Stimulated activated naive CD8-positive, alpha-beta T cell treated with anti-CD3 and anti-CD28 coated beads, Interleukin-15, Interleukin-2, amounts not matched to agents 100 ng/mL and 50 ng/mL, for 24 hours (primary cell): ENCODE measurements around the gene C10orf105.

Source experiments
- H3K27ac Mint-ChIP-seq: one replicate; pipeline ENCODE4 v1.8.0; 2021; ENCODE audit warnings: mild to moderate bottlenecking, mixed read lengths
- H3K27me3 Mint-ChIP-seq: one replicate; pipeline ENCODE4 v1.8.0; 2021; ENCODE audit warnings: mixed read lengths
- H3K36me3 Mint-ChIP-seq: one replicate; pipeline ENCODE4 v1.8.0; 2021; ENCODE audit warnings: low read depth, mixed read lengths
- H3K4me1 Mint-ChIP-seq: one replicate; pipeline ENCODE4 v1.8.0; 2021; ENCODE audit warnings: low read depth, mixed read lengths
- H3K4me3 Mint-ChIP-seq: one replicate; pipeline ENCODE4 v1.8.0; 2021; ENCODE audit warnings: mild to moderate bottlenecking, mixed read lengths
- H3K9me3 Mint-ChIP-seq: one replicate; pipeline ENCODE4 v1.8.0; 2021; ENCODE audit warnings: mixed read lengths

Gene C10orf105

DNA sequence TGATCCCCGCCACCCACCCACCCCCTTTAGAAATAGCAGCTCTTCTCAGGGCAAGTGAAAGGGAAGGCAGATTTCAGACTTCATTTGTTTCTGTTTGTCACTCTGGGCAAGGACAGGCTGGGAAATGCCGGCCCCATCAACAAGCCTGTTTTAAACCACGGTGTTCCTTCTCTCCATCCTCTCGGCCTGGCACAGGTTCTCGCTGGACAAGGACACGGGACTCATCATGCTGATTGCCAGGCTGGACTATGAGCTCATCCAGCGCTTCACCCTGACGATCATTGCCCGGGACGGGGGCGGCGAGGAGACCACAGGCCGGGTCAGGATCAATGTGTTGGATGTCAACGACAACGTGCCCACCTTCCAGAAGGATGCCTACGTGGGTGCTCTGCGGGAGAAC lies 42.3 kb downstream of the C10orf105 start:
- Mint-ChIP-seq H3K27ac (no peak overlapping the region), H3K36me3 (no peaks in the 10 kb centered on the region), H3K27me3 (no peaks in the 10 kb centered on the region), H3K9me3 (no peaks in the 10 kb centered on the region), H3K4me1 (no peaks in the 10 kb centered on the region), H3K4me3 (no peak overlapping the region)

DNA sequence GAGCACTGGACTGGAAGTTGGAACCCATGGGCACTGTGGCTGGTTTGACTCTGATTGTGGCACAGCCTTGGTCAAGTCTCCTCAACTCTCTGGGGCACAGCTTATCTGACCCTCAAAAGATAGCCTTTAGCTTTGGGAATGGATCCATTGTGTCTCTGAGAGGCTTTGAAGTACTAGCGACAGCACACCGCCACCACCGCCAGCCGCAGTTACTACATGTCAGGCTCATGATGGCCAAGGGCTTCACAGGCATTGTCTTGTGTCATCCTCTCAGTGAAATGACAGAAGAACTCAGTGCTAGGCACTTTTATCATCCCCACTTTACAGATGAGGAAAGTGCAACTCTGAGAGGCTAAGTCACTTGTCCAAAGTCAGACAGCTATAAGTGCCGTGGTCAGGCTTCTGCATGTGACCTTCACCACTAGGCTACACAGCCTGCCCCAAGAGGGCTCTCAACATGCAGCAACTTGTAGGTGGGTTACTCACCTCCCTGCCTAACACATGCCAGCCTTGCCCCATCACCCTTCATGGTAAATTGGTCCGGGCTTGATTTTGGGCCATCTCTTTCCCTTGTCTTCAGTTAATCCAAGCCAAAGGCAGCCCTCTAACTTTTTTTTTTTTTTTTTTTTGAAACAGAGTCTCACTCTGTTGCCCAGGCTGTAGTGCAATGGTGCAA lies 44.1 kb downstream of the C10orf105 start:
- no peak overlapping the region for H3K27ac Mint-ChIP-seq
- H3K27me3 Mint-ChIP-seq: no peaks in the 10 kb centered on the region
- H3K4me3 Mint-ChIP-seq: no peak overlapping the region
- H3K4me1 Mint-ChIP-seq: no peaks in the 10 kb centered on the region
- H3K36me3 Mint-ChIP-seq: no peaks in the 10 kb centered on the region
- H3K9me3 Mint-ChIP-seq: no peaks in the 10 kb centered on the region

DNA sequence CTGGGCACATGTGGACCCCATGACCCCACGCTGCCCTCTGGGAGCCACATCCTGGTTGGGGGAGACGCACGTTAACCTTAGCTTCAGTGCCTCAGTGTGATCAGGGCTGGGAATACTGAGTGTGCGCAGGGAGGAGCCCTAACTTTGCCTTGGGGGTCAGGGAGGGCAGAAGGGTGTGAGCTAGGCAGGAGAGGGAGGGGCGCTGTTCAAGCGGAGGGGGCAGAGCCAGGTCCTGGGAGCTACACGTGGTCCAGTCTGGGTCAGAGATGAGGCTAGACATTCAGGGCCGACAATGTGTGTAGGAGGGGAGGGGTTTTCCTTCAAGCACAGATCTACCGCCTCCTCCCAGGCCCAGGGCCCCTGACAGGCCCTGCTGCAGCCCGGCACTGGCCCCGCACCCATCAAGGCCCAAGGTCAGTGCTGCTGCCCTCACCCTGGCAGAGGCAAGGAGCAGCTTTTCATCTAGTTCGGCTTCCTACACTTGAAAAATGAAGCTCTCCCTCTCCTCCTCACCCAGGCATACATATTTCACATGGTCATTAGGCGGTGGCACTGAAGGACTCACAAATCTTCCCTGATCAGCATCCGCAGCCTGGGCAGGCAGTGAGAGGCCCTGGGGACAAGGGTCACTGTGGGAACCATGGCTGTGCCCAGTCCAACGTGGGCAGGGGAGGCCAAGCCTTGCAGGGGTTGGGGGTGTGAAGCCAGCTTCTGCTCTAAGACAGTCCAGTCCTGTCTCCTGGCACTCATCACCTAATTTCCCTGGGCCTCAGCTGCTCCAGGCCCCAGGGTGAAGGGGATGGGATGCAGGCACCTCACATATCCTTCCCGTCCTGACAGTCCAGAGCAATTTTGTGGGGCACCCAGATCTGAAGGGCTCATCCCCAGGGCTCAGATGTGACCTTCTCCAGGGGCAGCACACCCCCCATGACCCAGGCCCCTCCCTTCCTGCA lies 47.3 kb downstream of the C10orf105 start:
- Mint-ChIP-seq H3K27ac (no peak overlapping the region), H3K27me3 (no peaks in the 10 kb centered on the region), H3K4me1 (peaks cover 6% of the 10 kb centered on the region), H3K9me3 (no peaks in the 10 kb centered on the region), H3K4me3 (no peak overlapping the region), H3K36me3 (no peaks in the 10 kb centered on the region)

DNA sequence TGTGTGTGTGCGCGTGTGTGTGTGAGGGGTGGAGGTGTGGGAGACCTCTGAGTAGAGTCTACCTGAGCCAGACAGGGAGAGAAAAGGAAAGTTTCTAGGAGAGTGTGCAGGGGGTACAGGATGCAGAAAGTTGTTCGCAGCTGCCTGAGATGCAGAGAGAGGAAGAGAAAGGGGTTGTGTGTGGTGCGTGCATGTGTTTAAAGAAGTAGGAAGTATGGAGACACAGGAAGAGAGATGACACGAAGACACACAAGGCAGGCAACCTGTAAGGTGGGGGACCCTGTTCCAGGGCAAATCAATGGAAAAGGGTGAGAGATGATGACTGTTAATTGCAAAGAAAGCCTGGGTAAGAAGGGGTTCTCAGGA lies 52.2 kb downstream of the C10orf105 start:
- Mint-ChIP-seq H3K27ac (no peak overlapping the region), H3K4me1 (peaks cover 13% of the 10 kb centered on the region), H3K4me3 (no peak overlapping the region), H3K27me3 (no peaks in the 10 kb centered on the region), H3K9me3 (no peaks in the 10 kb centered on the region), H3K36me3 (no peaks in the 10 kb centered on the region)

DNA sequence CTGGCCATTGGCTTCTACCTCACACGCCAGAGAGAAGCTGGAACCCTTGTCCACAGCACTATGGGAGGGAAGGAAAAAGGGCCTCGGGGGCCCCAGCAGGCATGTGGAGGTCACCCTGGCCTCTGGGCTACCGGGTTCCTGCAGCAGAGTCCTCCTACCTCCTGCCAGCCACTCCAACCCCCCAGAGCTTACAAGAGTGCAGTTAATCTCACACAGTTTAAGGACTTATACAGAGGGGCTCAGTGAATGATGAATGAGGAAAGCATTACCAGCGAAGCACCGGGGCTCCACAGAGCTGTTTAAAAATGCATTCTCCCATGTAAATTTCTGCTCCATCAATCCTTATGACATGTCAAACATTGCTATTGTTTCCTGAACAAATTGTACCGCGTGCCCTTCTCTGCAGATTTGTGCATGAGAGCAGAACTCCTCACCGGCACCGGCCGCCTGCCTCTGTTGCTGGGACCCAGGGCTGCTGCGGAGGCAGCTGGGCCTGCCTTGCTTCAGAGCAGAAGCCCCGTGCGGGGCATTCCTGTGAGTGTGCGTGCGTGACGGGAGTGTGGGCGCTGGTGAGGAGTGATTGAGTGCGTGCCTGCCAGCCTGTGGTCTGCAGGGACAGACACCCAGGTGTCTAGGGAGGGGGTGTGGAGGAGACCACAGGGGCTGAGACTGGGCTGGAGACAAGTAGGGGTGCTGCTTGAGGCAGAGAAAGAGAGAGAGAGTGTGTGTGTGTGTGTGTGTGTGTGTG lies 52.8 kb downstream of the C10orf105 start:
- Mint-ChIP-seq H3K27ac (no peak overlapping the region), H3K9me3 (no peaks in the 10 kb centered on the region), H3K4me3 (no peak overlapping the region), H3K36me3 (no peaks in the 10 kb centered on the region), H3K4me1 (peaks cover 13% of the 10 kb centered on the region), H3K27me3 (no peaks in the 10 kb centered on the region)

DNA sequence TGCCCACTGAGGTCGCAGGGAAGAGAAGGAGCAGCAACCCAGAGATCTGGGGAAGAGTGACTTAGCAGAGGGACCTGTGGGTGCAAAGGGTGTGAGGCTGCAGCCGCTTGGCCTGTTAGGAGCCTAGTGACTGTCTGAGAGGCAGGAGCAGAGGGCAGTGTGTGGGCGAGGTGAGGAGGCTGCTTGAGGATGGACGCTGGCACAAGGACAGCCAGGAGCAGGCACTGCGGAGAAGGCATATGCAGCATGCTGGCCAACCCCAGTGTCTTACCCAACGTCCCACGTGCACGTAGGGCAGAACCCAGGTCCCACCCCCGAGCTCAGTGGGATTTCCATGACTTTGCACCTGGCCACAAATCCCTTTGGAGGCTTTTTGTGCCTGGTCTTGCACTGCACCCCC lies 54.1 kb downstream of the C10orf105 start:
- Mint-ChIP-seq H3K4me3 (no peak overlapping the region), H3K4me1 (peaks cover 13% of the 10 kb centered on the region), H3K9me3 (no peaks in the 10 kb centered on the region), H3K36me3 (no peaks in the 10 kb centered on the region), H3K27me3 (no peaks in the 10 kb centered on the region), H3K27ac (no peak overlapping the region)

DNA sequence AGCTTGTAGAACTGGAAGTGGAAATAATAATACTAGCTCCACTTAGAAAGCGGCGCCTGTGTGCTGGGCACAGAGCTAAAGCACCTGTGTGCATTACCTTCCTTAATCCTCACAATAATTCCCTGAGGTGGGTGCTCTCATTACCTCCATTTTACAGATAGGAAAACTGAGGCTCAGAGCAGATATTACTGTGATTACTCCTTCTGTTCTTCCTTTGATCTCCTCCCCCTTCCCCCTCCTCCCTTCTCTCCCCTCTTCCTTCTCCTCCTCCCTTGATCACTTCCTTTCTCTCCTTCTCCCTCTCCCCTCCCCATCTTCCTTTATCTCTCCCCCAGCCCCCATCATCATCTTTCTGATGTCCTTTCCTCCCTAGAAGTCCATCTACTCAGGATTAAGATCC lies 55.0 kb downstream of the C10orf105 start:
- H3K27ac Mint-ChIP-seq: no peak overlapping the region
- no peak overlapping the region for H3K4me3 Mint-ChIP-seq
- no peaks in the 10 kb centered on the region for H3K9me3 Mint-ChIP-seq
- no peaks in the 10 kb centered on the region for H3K27me3 Mint-ChIP-seq
- no peaks in the 10 kb centered on the region for H3K36me3 Mint-ChIP-seq
- peaks cover 13% of the 10 kb centered on the region for H3K4me1 Mint-ChIP-seq

DNA sequence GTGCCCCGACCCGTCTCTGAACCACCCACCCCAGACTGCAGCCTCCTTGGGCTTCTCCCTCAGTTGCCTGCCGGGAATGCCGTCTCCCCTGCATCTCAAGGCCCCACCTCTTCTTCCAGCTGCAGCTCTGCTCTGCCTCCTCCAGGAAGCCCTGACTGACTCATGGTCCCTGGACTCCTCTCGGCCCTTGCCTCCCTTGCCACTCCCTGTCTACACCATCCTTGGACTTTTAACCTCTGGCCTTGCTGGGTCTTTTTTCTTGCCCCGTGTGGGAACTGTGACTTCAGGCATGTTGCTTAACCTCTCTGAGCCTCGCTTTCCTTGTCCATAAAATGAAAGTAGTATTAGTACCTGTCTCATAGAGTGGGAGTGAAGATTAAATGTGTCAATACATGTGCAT lies 56.3 kb downstream of the C10orf105 start:
- Mint-ChIP-seq H3K4me1 (peaks cover 13% of the 10 kb centered on the region), H3K9me3 (no peaks in the 10 kb centered on the region), H3K4me3 (no peak overlapping the region), H3K27me3 (no peaks in the 10 kb centered on the region), H3K27ac (no peak overlapping the region), H3K36me3 (no peaks in the 10 kb centered on the region)

DNA sequence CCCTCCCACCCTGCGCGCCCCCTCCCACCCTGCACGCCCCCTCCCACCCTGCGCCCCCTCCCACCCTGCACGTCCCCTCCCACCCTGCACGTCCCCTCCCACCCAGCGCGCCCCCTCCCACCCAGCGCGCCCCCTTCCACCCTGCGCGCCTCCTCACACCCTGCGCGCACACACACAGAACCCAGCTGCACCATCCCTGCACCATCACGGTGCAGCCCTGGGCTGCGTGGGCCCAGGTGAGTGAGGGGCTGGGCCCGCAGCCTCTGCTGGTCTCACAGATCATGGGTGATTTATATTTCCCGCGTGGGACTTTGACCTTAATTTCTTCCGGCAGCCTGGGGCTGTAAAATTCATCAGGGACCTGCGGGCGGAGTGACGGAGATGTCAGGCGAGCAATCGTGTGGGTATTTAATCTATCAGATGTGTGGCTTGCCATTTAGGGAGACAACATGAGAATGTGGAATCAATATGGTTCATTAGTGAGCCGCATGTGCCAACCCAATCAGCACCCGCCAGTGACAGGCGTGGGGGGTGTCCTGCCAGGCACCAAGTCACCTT lies 57.7 kb downstream of the C10orf105 start:
- H3K9me3 Mint-ChIP-seq: no peaks in the 10 kb centered on the region
- H3K27me3 Mint-ChIP-seq: no peaks in the 10 kb centered on the region
- H3K4me3 Mint-ChIP-seq: no peak overlapping the region
- peaks cover 4% of the 10 kb centered on the region for H3K4me1 Mint-ChIP-seq
- no peak overlapping the region for H3K27ac Mint-ChIP-seq
- no peaks in the 10 kb centered on the region for H3K36me3 Mint-ChIP-seq
